KG1 (cell line): ENCODE data around the gene NTNG2.

ENCODE experiments used
- DNase-seq: peaks from one replicate; lab custom pipeline; 2025; lab: John Stamatoyannopoulos, UW

Gene NTNG2

DNA sequence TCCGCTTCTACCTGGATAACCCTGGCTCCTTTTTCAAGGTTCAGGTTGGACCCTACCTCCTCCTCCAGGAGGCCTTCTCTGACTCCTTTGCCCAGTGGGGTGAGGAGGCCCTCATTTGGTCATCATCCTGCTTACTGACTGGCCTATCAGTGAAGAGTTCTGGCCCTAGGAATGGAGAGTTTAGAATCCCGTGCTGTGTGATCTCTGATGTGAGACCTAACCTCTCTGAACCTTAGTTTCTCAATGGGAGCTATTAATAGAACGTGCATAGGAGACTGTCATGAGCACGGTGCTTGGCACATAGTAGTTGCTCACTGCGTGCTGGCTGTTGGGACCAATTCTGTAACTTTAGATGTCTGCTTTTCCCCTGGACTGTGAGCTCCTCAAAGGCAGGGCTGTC is 10.3 kb downstream of the NTNG2 start:
- DNase-seq = no peak

DNA sequence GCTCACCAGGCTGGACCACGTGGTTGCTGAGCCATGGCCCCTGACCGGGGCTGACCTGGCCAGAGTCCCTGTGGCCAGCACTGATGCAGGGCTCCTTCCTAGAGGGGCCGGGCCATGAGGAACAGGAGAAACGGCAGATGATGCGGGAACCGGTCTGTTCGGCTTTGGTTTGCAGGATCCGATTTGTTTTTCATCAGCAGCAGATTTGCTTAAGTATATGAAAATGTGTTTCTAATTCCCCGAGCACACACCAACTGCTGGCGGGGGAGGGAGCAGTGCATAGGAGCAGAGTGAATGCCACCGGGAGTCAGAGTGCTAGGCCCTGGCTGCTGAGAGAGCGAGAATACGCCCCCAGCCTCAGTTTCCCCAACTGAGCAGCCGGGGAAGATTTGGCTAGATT is 13.6 kb downstream of the NTNG2 start:
- DNase-seq = no peak

DNA sequence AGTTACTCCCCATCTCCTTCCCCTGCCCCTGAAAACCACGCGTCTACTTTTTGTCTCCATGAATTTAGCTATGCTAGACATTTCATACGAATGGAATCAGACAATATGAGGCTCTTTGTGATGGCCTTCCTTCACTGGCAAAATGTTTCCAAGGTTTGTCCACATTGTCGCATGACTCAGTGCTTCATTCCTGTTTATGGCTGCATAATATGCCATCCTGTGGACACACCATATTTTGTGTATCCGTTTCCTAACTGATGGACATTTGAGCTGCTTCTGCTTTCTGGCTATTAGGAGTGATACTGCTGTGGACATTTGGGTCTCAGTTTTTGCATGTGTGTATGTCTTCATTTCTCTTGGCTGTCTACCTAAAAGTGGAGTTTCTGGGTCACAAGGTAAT is 14.5 kb downstream of the NTNG2 start:
- DNase-seq = no peak

DNA sequence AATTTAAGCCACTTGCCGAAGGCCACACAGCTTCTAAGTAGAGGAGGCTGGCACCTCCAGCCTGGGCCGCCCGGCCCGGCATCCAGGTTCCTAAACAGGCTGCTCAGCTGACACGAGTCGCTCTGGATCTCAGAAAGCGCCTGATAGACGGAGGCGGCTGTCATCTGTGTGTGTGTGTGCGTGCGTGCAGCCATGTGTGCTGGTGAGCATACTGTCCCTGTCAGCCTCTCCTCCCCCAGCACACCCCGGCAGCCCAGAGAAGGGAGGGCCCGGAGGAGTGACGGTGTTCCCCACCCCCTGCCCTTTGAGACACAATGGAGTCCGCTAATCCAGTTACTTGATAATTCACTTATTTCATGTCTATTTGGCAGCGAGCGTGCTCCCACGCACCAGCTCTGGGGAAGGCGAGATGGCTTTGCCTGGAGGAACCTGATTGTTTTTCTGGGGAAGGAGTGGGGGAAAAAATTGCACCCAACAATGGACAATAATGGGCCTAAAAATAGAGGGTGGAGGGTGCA is 20.0 kb downstream of the NTNG2 start:
- no peak for DNase-seq

DNA sequence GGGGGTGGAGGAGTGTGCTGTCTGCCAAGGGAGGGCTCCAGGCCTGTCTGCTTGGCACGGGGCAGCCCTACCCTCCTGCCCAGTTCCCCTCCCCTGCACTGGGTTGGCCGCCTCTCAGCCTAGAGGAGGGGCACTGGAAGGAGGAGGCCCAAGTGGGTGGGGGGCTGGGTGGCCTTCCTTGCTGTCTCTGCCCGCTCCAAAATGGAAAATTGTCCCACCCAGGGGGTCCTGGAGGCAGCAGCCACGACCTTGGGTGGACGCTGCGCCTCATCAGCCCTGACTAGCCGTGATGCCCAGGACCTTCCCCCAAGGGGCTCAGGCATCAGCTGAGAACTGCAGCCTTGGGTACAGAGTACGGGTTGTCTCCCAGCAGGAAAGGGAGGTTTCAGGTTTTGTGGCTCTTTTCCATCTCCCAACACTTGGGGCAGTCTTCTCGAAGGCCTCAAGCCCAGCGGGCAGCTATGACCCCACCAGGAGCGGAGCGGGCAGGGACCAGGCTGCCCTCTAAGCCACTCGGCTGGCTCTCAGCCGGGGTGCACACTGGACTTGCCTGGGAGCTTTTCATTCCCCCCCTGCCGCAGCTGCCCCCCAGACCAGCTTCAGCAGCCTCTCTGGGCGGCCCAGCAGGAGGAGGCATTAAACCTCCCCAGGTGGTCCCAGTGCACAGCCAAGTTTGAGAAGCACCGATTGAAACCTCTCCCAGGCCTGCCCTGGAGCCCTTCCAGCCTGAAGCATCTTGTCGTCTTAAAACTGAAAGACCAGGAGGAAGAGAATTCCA is 20.6 kb downstream of the NTNG2 start:
- DNase-seq = no peak

DNA sequence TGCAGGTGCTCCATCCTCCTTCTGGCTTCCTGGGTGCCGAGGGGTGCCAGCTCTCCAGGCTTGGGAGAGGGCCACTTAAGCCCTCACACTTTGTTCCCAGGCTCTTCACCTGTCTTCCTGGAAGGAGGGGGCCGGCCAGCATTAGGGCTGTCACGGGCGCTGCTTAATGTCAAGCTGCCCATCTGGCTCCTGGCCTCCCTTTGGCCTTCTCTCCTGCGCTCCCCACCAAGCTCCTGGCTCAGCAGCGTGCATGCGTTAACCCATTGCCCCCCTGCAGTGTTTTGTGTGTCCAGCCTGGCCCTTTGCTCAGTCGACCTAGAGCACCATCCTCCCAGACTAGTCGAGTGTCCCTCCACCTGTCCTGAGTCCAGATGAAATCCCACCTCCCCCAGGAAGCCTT is 21.3 kb downstream of the NTNG2 start:
- DNase-seq = no peak

DNA sequence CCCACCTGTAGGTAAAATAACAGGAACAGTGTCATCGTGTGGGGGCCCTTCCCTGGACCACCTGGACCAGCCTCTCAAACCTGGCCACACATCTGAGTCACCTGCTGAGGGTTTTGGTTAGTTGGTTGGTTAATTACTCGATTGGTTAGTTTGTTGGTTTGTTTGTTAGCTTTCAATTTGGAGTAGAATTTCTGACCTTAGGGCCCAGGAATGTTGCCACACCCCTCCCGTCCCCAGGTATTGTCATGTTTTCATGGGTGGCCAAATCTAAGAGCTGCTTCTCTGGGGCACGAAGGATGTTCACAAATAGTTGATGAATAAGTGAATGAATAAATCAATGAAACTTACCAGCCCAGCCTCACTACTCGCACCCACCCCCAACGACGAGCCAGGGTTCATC is 21.9 kb downstream of the NTNG2 start:
- DNase-seq = no peak

DNA sequence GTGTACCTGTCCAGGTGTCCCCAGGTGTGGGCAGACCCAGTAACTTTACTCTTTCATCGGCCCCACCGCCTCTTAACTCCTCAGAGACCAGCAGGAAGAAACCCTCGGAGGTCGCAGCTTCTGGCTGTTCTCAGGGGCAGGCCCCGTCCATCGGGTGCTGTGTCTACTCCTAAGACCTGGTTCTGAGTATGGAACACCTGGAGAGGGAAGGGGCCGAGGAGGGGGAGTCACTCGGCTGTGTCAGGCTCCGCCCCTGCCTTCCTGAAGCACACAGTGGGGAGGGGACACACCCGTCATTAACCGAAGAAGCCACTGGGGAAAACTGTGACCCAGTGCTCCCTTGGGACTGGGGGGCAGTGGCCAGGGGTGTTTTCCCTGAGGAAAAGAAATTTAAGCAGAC is 22.3 kb downstream of the NTNG2 start:
- no peak for DNase-seq

DNA sequence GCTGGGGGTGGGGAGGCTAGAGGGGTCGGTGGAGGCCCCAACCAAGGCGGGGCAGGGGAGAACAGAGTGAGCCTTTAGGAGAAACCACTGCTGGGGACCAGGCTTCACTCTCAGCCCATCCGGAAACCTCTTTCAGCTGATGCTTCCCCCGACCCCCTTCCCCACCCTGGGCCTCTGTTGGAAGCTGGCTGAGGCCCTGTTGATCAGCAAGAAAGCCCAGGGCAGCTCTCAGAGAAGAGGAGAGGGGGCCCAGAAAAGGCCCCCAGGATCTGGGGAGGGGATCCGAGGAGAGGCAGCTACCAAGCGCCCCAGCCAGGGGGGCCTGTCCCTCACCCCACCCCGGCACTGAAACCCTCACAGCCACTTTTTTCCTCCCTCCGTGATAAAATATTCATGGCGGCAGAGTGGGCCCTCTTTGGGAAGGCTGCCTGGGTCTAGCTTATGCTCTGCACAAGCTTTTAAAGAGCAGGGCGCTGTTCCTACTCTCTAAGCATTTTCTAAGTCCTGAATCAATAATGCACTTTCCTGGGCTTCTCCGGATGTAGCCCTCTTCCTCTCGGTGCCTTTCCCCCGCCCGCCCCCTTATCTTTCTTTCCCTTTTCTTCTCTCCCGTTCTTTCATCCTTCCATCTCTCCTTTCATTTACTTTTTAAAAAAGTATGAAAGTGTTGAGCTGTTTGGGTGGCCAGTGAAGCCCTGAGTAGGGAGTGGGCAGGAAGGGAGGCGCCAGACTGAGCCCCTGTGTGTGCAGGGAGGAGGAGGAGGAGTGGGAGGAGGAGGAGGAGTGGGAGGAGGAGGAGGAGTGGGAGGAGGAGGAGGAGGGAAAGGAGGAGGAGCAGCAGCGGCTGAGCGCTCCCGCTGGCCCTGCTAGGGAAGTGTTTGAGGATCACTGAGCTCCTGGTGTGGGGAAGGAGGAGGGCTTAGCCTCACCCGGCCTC is 23.5 kb downstream of the NTNG2 start:
- DNase-seq = no peak

DNA sequence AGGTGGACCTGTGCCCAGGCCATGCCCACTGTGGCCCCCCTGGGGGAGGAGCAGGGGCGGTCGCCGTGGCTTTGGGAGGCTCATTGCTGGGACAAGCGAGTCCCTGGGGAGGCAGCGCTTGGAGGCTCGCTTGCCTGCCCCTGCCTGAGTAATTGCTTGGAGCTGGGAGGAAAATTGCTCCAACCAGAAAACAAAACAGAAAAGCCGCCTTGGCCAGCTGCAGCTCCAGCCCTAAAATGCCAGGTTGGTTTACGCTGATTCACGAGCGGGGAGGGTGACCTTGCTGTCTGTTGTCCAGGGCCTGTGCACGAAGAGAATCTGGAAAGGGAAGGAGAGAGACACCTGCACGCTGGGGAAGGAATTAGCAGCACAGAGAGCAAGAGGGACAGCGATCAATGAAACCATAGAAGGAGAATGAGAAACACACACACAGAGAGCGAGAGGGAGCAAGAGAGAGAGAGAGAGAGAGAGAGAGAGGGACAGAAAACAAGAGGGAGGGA is 25.3 kb downstream of the NTNG2 start:
- no peak for DNase-seq

DNA sequence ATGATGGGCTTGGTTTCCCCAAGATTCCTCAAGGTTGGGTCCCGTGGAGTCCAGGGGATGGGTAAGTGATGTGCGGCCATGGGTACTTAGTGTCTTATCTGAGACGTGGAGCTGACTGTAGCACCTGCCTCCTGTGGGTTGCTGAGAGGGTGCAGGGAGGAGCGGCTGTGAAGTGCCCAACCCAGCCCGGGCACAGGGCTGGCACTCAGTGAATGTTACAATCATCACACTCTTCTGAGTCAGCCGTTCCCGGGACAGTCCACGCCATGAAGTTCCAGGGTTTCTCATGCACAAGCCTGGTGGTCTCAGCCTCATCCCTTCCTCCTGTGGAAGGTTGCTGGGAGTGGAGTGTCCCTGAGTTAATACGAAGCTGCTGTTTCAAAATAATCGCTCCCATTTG is 29.1 kb downstream of the NTNG2 start:
- no peak for DNase-seq

DNA sequence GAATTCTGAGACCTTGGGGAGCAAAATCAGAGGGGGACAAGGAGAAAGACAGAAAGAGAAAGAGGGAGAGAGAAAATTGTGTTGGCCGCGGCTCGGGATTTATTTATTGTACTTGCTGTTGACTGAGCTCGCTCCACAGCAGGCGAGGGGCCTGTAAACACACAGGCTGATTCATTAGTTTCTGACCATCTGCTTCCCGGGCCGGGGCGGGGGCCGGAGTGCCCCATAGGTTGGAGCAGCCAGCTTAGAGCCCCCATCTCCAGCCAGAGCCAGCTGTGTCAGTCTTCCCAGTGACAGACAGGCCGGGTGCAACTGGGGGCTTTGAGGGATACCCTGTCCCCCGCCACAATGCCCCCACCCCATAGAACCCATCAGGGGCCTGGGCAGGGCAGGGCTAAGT is 30.9 kb downstream of the NTNG2 start:
- DNase-seq = no peak

DNA sequence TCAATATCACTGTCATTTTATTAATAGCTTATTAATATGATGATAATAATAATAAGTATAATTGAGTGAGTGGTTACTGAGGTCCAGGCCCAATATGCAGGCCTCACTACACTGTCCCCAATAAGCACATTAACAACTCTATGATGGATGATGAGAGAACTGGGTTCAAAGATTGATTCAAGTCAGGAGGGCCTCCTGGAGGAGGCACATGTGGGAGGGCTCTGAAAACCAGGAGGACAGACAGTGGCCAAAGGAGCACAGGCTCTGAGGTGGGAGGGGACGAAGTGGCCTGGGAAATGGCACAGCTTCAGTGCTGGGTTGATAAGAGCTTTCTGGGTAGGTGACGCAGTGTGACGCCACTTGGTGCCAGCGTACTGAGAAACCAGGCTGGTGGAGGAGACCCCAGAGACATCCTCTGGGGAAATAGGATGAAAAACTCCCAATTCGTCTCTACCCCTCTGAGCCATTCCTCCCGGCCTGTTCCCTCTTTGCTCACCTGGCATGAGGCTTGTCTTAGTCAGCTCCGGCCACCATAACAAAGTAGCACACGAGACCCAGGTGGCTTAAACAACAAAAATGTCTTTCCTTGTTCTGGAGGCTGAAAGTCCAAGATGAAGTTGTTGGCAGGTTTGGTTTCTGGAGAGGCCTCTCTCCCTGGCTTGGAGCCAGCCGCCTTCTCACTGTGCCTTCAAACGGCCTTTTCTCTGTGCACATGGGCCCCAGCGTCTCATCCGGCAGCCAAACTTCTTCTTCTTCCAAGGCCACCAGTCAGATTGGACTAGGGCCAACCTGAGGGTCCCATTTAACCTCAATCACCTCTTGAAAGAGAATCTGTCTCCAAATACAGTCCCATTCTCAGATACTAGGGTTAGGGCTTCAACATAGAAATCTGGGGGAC is 31.6 kb downstream of the NTNG2 start:
- no peak for DNase-seq

DNA sequence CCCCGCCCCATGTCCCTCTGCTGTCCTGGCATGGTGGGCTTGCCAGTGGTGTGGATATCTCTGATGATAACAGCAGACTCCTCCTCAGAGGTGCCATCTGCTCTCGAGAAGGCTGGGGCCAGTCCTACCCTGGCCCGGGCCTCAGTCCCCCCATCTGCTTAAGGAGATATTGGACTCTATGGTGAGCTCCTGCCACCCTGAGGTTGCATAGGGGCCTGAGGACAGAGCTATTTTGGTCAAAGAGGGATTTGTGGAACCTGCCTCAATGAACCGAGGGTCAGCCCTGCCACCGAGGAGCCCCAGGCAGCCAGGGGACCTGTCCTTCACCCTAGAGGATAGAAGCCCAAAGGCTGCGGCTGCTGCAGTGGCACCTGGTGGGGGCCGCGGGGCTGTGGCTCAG is 32.6 kb downstream of the NTNG2 start:
- no peak for DNase-seq

DNA sequence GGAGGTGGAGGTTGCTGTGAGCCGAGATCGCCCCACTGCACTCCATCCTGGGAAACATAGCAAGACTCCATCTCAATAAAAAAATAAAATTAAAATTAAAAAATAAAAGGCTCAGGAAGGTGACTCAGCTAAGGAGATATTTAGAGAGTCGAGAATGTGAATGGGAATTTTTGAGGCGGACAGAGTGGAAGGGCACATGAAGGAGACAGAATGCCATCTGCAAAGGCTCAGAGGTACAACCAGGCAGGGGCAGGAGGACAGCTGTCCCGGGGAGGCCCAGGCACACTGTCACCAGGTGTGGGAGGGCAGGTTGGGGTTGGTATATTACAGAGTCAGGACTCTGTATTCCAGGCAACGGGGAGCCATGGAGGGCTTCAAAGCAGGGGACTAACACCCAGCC is 35.5 kb downstream of the NTNG2 start:
- DNase-seq = no peak

DNA sequence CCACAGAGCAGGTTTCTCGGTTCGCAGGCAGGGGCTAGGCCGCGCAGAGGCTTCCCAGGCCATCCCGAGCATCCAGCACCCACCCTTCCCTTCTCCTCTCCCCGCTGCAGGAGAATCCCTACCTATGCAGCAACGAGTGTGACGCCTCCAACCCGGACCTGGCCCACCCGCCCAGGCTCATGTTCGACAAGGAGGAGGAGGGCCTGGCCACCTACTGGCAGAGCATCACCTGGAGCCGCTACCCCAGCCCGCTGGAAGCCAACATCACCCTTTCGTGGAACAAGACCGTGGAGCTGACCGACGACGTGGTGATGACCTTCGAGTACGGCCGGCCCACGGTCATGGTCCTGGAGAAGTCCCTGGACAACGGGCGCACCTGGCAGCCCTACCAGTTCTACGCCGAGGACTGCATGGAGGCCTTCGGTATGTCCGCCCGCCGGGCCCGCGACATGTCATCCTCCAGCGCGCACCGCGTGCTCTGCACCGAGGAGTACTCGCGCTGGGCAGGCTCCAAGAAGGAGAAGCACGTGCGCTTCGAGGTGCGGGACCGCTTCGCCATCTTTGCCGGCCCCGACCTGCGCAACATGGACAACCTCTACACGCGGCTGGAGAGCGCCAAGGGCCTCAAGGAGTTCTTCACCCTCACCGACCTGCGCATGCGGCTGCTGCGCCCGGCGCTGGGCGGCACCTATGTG is 36.1 kb downstream of the NTNG2 start:
- DNase-seq = no peak

DNA sequence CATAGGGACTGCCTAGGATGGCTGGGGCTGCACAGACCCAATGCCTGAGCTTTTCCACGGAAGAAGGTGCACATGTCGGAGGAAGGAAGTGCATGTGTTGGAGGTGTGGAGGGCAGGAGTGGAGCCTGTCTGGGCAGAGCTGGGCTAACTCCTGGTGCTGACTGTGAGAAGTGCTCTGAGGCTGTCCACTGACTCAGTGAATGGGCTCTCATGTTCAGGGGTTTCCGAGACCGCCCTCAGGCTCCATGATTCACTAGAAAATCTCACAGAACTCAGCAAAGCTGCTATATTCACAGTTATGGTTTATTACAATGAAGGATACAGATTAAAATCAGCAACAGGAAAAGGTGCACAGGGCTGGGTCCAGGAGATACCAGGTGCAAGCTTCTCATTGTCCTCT is 37.2 kb downstream of the NTNG2 start:
- DNase-seq = no peak

DNA sequence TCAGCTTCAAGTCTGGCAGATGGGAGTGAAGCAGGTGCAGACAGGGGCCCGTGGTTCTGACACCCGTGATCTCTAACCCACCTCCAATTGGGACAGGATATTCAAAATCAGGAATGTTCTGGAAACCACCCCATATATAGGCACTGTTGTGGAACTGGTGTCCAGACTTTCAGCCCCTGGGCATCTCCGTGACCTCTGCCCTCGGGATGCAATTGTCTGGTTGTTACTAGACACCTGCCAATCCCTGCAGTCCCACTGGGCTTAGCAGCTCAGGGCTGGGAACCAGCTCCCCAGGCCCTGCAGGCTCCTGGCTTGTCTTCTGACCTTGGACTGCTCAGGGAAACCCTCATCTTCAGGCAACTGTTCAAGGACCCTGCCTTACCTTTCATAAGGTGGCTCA is 38.8 kb downstream of the NTNG2 start:
- DNase-seq = no peak

DNA sequence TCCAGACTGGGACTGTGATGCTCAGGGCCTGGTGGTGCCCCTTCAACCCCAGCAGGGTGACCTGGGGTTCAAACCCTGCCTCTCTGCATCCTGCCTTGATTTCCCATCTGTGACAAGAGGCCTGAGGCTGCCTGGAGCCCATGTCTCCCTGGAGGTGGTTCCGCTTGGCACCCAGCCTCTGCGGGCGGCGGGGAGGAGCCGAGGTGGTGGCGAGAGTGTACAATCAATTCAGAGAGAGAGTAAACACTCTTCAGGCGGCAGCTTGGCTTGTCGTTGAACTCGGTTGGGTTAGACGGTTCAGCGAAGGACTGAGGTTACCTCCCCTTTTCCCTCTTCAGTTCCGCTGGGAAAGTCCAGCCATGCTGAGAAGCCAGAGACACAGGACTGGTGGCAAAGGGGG is 39.3 kb downstream of the NTNG2 start:
- DNase-seq = no peak

DNA sequence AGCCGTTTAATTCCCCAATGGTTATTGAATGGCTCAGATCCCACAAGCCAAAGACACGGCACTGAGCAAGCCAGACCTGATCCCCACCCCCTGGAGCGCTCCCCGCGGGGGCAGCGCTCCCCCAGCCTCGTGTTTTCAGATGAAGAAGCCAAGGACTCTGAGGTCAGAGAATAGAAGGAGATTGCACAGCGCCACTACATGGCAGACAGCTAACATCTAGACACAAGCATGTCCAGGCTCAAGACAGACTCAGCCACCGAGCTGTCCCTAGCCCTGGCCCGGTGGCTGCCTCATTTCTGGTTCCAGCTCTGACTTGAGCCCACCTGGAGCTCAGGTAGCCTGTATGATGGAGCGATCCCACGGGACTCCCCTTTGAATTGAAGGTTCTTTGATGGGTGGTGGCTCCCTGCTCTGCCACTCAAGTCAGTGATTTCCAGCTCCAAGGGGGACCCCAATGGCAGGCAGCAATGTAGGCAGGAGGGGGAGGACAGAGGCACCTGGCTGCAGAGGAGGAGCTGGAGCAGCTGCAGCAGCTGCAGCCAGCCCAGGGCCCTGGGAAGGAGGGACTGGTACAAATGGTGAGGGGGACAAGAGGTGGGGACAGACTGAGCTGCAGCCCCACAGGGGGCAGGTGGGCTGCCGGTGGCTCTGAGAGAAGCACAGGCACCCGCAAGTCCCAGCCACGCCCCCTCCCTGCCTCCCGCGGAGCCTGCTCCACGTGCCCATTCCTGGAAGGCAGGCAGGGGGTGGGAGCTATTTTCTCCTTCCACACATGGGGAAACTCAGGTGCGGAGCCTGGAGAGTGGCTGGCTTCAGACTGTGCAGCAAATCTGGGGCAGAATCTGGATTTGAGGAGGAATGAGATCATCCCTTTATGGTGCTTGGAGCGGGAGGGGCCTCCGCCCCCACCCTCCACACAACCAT is 40.2 kb downstream of the NTNG2 start:
- DNase-seq = no peak
